Right cardiac atrium (tissue), 5 donors: ENCODE data around the gene ASH1L. TPM values are rescaled to one million over a fixed set of nuclear protein-coding genes. Genes with fewer than 3 reads are reported as not detected.
A peak's percentile ranks its signal among the peaks of the same experiment; 100 is the strongest.
"Not testable (repeated sequence)": the region's sequence is repeated elsewhere in the genome, so short reads cannot be mapped to it uniquely, and the experiment has no call there.

Source experiments
- ATAC-seq, 2 donors: fragments of 200-7000 bp; cut with Tn5 transposase; one replicate each; pipeline versions ENCODE4 v1.8.0 to v1.9.1; 2020; ENCODE audit warnings: moderate library complexity in 2 of 2, mild to moderate bottlenecking in 1 of 2
- DNase-seq, 3 donors: peaks; one replicate each; pipeline ENCODE4 v3.0.0-alpha.2; 2020
- H3K27ac ChIP-seq: one replicate; pipeline ENCODE4 v1.5.1; 2013; ENCODE audit warnings: mild to moderate bottlenecking, low read length, control low read depth, moderate library complexity
- H3K27me3 ChIP-seq: one replicate; pipeline ENCODE4 v1.6.1; 2013; ENCODE audit not compliant: control insufficient read depth, insufficient read depth
- H3K4me1 ChIP-seq: one replicate; pipeline ENCODE4 v1.6.1; 2013; ENCODE audit warnings: low read length; ENCODE audit not compliant: control insufficient read depth, insufficient read depth
- H3K4me3 ChIP-seq: one replicate; pipeline ENCODE4 v1.5.1; 2013; ENCODE audit warnings: low read length, control low read depth
- H3K9me3 ChIP-seq: one replicate; pipeline ENCODE4 v1.6.1; 2013; ENCODE audit warnings: low read length; ENCODE audit not compliant: control insufficient read depth
- WGBS: extraction: QIAGEN DNeasy Blood & Tissue Kit; methylation state at CpG from one replicate; pipeline ENCODE4 v1.1.7; 2013; 5-methylcytosine and 5-hydroxymethylcytosine counted together
- intact Hi-C, 4 donors: fragments of 100-400 bp; cut with DNase I; formaldehyde crosslinking; loops; one replicate each; pipeline versions ENCODE4 v1.11.0 to v1.14.0; 2022 to 2023
- polyA plus RNA-seq: library from polyadenylated mRNA; stranded (reverse); fragments of 200-250 nt; gene quantifications from one replicate; pipeline ENCODE4 v1.2.3, GENCODE V29; 2013
- total RNA-seq, 4 donors: library from RNA; stranded (reverse); fragmentation: NEBNext Ultra II Directional; extraction: Animal tissue kit (Norgen Biotek cat#: 25700); gene quantifications; one replicate each; pipeline ENCODE4 v1.2.1, GENCODE V29; 2021
- donor health status: healthy with polysubstance abuse.
- donor health status: DM: no; HTN: yes; CAD: no.
- donor health status: DM: no; HTN: no; CAD: no.
- donor health status: DM: no; HTN: yes; CAD: no; lungs with severe emphysema.
- donor health status: DM: yes; HTN: yes; CAD: no.

ASH1L gene
- total and polyA plus RNA-seq, 5 donors: 11.3 to 57.7 (median 48.0) TPM

GRCh38 chr1:155389826-155390225 lies 172.8 kb downstream of the ASH1L start:
- Histone ChIP-seq H3K9me3 (no peaks in the 10 kb centered on the region), H3K4me3 (no peak overlapping the region), H3K27ac (no peak overlapping the region), H3K4me1 (peaks cover under 1% of the 10 kb centered on the region), H3K27me3 (no peaks in the 10 kb centered on the region)
- ATAC-seq: no peak
- intact Hi-C loops: no loop called here
- no peak for DNase-seq

- H3K4me1 ChIP-seq, ATAC-seq, H3K27me3 ChIP-seq, H3K4me3 ChIP-seq, DNase-seq, H3K27ac ChIP-seq, intact Hi-C loops, H3K9me3 ChIP-seq: not testable (repeated sequence)
- WGBS: 98% methylated on average over 5 of the region's 5 CpGs
Observed at GRCh38 chr1:155385836-155386235, 176.8 kb downstream of the ASH1L start.

- Histone ChIP-seq H3K4me3 (no peak overlapping the region), H3K27me3 (no peaks in the 10 kb centered on the region), H3K27ac (no peak overlapping the region), H3K9me3 (no peaks in the 10 kb centered on the region), H3K4me1 (no peaks in the 10 kb centered on the region)
- intact Hi-C loops: no loop called here
- WGBS: 87% methylated on average over 1 of the region's 1 CpG
- ATAC-seq (no peak), DNase-seq (no peak)
Observed at GRCh38 chr1:155383406-155383805, 179.2 kb downstream of the ASH1L start.

- no peaks in the 10 kb centered on the region for H3K4me1 ChIP-seq
- intact Hi-C loops: no loop called here
- no peak for DNase-seq
- H3K27ac ChIP-seq: no peak overlapping the region
- no peaks in the 10 kb centered on the region for H3K9me3 ChIP-seq
- H3K27me3 ChIP-seq: no peaks in the 10 kb centered on the region
- ATAC-seq: peak; percentile 87 to 89
- H3K4me3 ChIP-seq: no peak overlapping the region
Observed at GRCh38 chr1:155379631-155380090, 182.9 kb downstream of the ASH1L start.

- no peak overlapping the region for H3K27ac ChIP-seq
- WGBS: 41% methylated on average over 3 of the region's 3 CpGs
- no peaks in the 10 kb centered on the region for H3K9me3 ChIP-seq
- peak overlapping the region; percentile 29 for H3K4me3 ChIP-seq
- no peaks in the 10 kb centered on the region for H3K27me3 ChIP-seq
- DNase-seq (no peak), ATAC-seq (peak; percentile 31 to 53)
- H3K4me1 ChIP-seq: no peaks in the 10 kb centered on the region
- intact Hi-C loops: no loop called here
Observed at GRCh38 chr1:155379180-155379579, 183.4 kb downstream of the ASH1L start.

- intact Hi-C loops: no loop called here
- Histone ChIP-seq H3K27me3 (no peaks in the 10 kb centered on the region), H3K4me1 (no peaks in the 10 kb centered on the region), H3K9me3 (no peaks in the 10 kb centered on the region), H3K27ac (no peak overlapping the region), H3K4me3 (no peak overlapping the region)
- 100% methylated on average over 1 of the region's 1 CpG for WGBS
- DNase-seq (no peak), ATAC-seq (no peak)
Observed at GRCh38 chr1:155360051-155360450, 202.6 kb downstream of the ASH1L start.

GRCh38 chr1:155352631-155353030 lies 210.0 kb downstream of the ASH1L start:
- no peak for DNase-seq
- H3K27me3 ChIP-seq: no peaks in the 10 kb centered on the region
- WGBS: 87% methylated on average over 6 of the region's 6 CpGs
- no peaks in the 10 kb centered on the region for H3K9me3 ChIP-seq
- H3K4me3 ChIP-seq: no peak overlapping the region
- ATAC-seq: no peak
- no peaks in the 10 kb centered on the region for H3K4me1 ChIP-seq
- intact Hi-C loops: no loop called here
- no peak overlapping the region for H3K27ac ChIP-seq

GRCh38 chr1:155342842-155343241 lies 219.8 kb downstream of the ASH1L start:
- DNase-seq: no peak
- no peak overlapping the region for H3K27ac ChIP-seq
- H3K27me3 ChIP-seq: no peaks in the 10 kb centered on the region
- H3K9me3 ChIP-seq: no peaks in the 10 kb centered on the region
- intact Hi-C loops: loop anchor here in 1 of 4 donors (10.0 kb wide), 1 partner anchor 252 kb away; no protein-coding TSS in a partner anchor
- no peak for ATAC-seq
- H3K4me1 ChIP-seq: no peaks in the 10 kb centered on the region
- 94% methylated on average over 3 of the region's 3 CpGs for WGBS
- H3K4me3 ChIP-seq: no peak overlapping the region

- H3K4me1 ChIP-seq: no peaks in the 10 kb centered on the region
- no peak overlapping the region for H3K27ac ChIP-seq
- intact Hi-C loops: loop anchor here in 1 of 4 donors (10.0 kb wide), 1 partner anchor 255 kb away; no protein-coding TSS in a partner anchor
- WGBS: 88% methylated on average over 8 of the region's 8 CpGs
- DNase-seq: no peak
- no peak for ATAC-seq
- no peaks in the 10 kb centered on the region for H3K27me3 ChIP-seq
- no peak overlapping the region for H3K4me3 ChIP-seq
- no peaks in the 10 kb centered on the region for H3K9me3 ChIP-seq
Observed at GRCh38 chr1:155339515-155340097, 223.0 kb downstream of the ASH1L start.

GRCh38 chr1:155334962-155335361 lies 227.6 kb downstream of the ASH1L start:
- DNase-seq (no peak), ATAC-seq (no peak)
- intact Hi-C loops: no loop called here

GRCh38 chr1:155329980-155330598 lies 232.5 kb downstream of the ASH1L start:
- Histone ChIP-seq H3K27me3 (no peaks in the 10 kb centered on the region), H3K27ac (no peak overlapping the region), H3K9me3 (no peaks in the 10 kb centered on the region), H3K4me3 (no peak overlapping the region), H3K4me1 (no peaks in the 10 kb centered on the region)
- 87% methylated on average over 11 of the region's 11 CpGs for WGBS
- no peak for ATAC-seq
- DNase-seq: no peak
- intact Hi-C loops: loop anchor here in 1 of 4 donors (10.0 kb wide), 1 partner anchor 175 kb away; no protein-coding TSS in a partner anchor

More at GRCh38 chr1:155334962-155335361, 227.6 kb downstream of the ASH1L start:
- Histone ChIP-seq H3K9me3 (no peaks in the 10 kb centered on the region), H3K4me3 (no peak overlapping the region), H3K4me1 (no peaks in the 10 kb centered on the region), H3K27me3 (no peaks in the 10 kb centered on the region), H3K27ac (no peak overlapping the region)
- 46% methylated on average over 1 of the region's 1 CpG for WGBS
